ENCODE data around the gene CDC42BPB. TPM values are rescaled to one million over a fixed set of nuclear protein-coding genes. Genes with fewer than 3 reads are reported as not detected.

The CDC42BPB gene
- polyA plus RNA-seq, 1 of the 3 experiments (the other 2 are of a cell fraction), result 61.6 TPM

DNA sequence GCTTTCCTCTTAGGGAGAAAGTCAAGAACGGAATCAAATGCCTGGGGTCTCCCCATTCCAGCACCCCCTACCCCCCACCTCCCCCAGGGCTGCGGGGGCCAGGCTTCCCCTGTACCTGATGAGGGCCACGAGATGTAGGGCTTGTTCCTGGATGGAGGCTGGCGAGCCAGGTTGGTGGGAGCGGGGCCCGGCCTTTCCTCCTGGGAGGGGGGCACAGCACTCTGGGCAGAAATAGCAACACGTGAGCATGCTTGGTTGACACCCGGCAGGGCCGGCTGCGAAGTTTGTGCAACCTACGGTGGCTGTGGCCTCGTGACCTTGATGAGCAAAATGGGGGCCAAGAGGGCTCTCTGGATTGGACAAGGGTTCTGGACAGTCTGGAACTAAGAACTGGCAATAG is 119.2 kb downstream of the CDC42BPB start:
- POLR2A ChIA-PET, result no interaction called here
- H3K36me3 ChIP-seq (replicated peaks in 1 of 2; ENCODE audit: control insufficient read depth in 1 of 2, insufficient read depth in 2 of 2, low read length in 1 of 2), result peaks cover 17 to 65% of the 10 kb centered on the region in 2 experiments
- TF ChIP-seq SMC3 (IDR thresholded peaks at IDR 0.05; ENCODE audit: low read depth, low read length), result no peak
- TF ChIP-seq FOXM1 (IDR thresholded peaks at IDR 0.05; ENCODE audit: low read depth), result no peak
- TF ChIP-seq RCOR1 (IDR thresholded peaks at IDR 0.05; ENCODE audit: low read length), result no peak
- no peak for TF ChIP-seq MXI1 (IDR thresholded peaks at IDR 0.05; ENCODE audit: low read depth, low read length)
- TF ChIP-seq SIN3A (IDR thresholded peaks at IDR 0.05; ENCODE audit: borderline replicate concordance, low read depth, low read length), result no peak
- TF ChIP-seq TEAD4 (IDR thresholded peaks at IDR 0.05; ENCODE audit: borderline replicate concordance, insufficient read depth), result no peak
- TF ChIP-seq NRF1 (IDR thresholded peaks at IDR 0.05; ENCODE audit: low read depth, low read length), result no peak
- no peak for TF ChIP-seq MAX (IDR thresholded peaks at IDR 0.05; ENCODE audit: low read depth)
- TF ChIP-seq USF1 (IDR thresholded peaks at IDR 0.05; ENCODE audit: borderline replicate concordance, low read depth), result no peak
- no peak for TF ChIP-seq TAF1 (IDR thresholded peaks at IDR 0.05; ENCODE audit: borderline replicate concordance, low read depth, low read length)
- no peak for TF ChIP-seq FOSL2 (IDR thresholded peaks at IDR 0.05; ENCODE audit: borderline replicate concordance, low read depth)

DNA sequence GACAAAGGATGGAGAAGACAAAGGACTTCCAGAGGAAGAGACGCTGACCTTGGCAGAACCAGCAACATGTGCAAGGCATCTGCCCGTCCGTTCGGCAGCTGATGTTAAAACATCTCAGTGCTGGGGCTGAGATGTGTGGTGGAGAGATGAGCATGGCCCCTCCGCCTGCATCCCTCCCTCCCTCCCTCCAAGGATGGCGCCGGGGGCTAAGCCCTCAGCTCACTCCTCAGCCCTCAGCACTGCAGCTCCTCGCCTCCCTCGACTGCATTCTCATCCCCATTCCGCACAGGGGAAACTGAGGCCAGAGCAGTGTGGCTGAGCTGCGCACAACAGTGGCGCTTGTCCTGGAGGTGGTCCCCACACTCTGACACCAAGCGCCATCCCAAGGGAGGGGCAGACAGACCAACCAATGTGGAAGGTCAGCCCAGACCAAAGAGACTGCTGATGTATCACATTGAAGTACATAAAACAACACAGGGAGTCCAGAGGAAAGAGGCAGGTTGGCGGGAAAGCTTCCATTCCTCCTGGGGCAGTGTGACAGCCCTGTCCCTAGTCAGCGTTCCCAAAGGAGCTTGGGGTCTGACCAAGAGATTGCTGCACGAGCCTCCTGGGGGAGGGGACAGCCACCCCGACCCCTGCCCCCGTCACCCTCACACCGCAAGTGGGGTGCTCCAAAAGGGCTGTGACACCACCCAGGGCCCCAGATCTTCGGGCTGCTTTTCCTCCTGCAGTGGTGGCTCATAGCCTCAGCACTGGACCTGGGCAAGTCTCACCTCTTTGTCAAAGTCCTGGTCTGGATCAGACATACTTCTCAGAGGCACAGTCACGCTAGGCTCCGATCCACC is 119.8 kb downstream of the CDC42BPB start:
- ChIA-PET POLR2A (no interaction called here), CTCF (interaction anchor here (1.2 kb wide), 1 partner anchor 169 kb away, joined by 3 read pairs; no protein-coding TSS in a partner anchor)
- Histone ChIP-seq H3K36me3 (replicated peaks in 1 of 2; ENCODE audit: control insufficient read depth in 1 of 2, insufficient read depth in 2 of 2, low read length in 1 of 2) (peaks cover 15 to 66% of the 10 kb centered on the region in 2 experiments), H3K27ac (ENCODE audit: low read depth in 2 of 2, low read length in 1 of 2) (no peak overlapping the region), H3K79me2 (ENCODE audit: insufficient read depth) (peaks cover 7% of the 10 kb centered on the region; the same call in 1 of the 2 replicates), H3F3A (replicated peaks; ENCODE audit: insufficient read depth) (no peaks in the 10 kb centered on the region), H3K27me3 (ENCODE audit: insufficient read depth) (no peaks in the 10 kb centered on the region), H3K9ac (no peak overlapping the region), H3K9me2 (no peaks in the 10 kb centered on the region), H3K4me3 (ENCODE audit: low read depth in 2 of 2, low read length in 1 of 2) (no peak overlapping the region), H3K4me1 (ENCODE audit: control insufficient read depth in 1 of 2, insufficient read depth in 2 of 2, low read depth in 1 of 2, low read length in 1 of 2) (peaks cover 0 to 4% of the 10 kb centered on the region in 2 experiments; a peak in 1 of 4 replicates), H2AFZ (ENCODE audit: low read depth) (no peak overlapping the region), H4K20me1 (ENCODE audit: insufficient read depth) (no peaks in the 10 kb centered on the region), H3K4me2 (no peak overlapping the region), H3K9me3 (no peaks in the 10 kb centered on the region)
- 100% methylated on average over 10 of the region's 22 CpGs for WGBS (ENCODE audit: low lambda C conversion rate)
- TF ChIP-seq MAX (IDR thresholded peaks at IDR 0.05; ENCODE audit: low read depth) (no peak), SIN3A (IDR thresholded peaks at IDR 0.05; ENCODE audit: borderline replicate concordance, low read depth, low read length) (no peak), FOSL2 (IDR thresholded peaks at IDR 0.05; ENCODE audit: borderline replicate concordance, low read depth) (no peak), GATA2 (CRISPR knock-in tag; IDR thresholded peaks at IDR 0.05) (no peak), SMC3 (IDR thresholded peaks at IDR 0.05; ENCODE audit: low read depth, low read length) (no peak)
- no peak for DNase-seq

More for the DNA sequence above, 119.2 kb downstream of the CDC42BPB start:
- CTCF ChIA-PET, result interaction anchor here (1.2 kb wide), 1 partner anchor 168 kb away, joined by 3 read pairs; no protein-coding TSS in a partner anchor
- H3K9ac ChIP-seq, result no peak overlapping the region
- 94% methylated on average over 6 of the region's 12 CpGs for WGBS (ENCODE audit: low lambda C conversion rate)
- H3K9me3 ChIP-seq, result no peaks in the 10 kb centered on the region
- no peak overlapping the region for H3K4me2 ChIP-seq
- no peak overlapping the region for H3K27ac ChIP-seq (ENCODE audit: low read depth in 2 of 2, low read length in 1 of 2)
- peaks cover 7% of the 10 kb centered on the region; the same call in 1 of the 2 replicates for H3K79me2 ChIP-seq (ENCODE audit: insufficient read depth)
- no peaks in the 10 kb centered on the region for H3F3A ChIP-seq (replicated peaks; ENCODE audit: insufficient read depth)
- no peaks in the 10 kb centered on the region for H3K27me3 ChIP-seq (ENCODE audit: insufficient read depth)
- H4K20me1 ChIP-seq (ENCODE audit: insufficient read depth), result no peaks in the 10 kb centered on the region
- DNase-seq, result no peak
- H3K4me3 ChIP-seq (ENCODE audit: low read depth in 2 of 2, low read length in 1 of 2), result no peak overlapping the region
- no peak overlapping the region for H2AFZ ChIP-seq (ENCODE audit: low read depth)
- H3K4me1 ChIP-seq (ENCODE audit: control insufficient read depth in 1 of 2, insufficient read depth in 2 of 2, low read depth in 1 of 2, low read length in 1 of 2), result peaks cover 0 to 4% of the 10 kb centered on the region in 2 experiments; a peak in 1 of 4 replicates
- H3K9me2 ChIP-seq, result no peaks in the 10 kb centered on the region
